HG03342 (cell line): ENCODE data around the gene TMCO4.

Source experiments
- ATAC-seq: cut with Tn5 transposase; IDR thresholded peaks from one replicate; pipeline ENCODE4 v1.9.1; 2021; ENCODE audit warnings: mild to moderate bottlenecking, moderate library complexity; ENCODE audit not compliant: unreplicated experiment

The TMCO4 gene

GRCh38 chr1:19776933-19777332 is 22.8 kb downstream of the TMCO4 start:
- no peak for ATAC-seq

- no peak for ATAC-seq
Measured at GRCh38 chr1:19776287-19776686, 23.4 kb downstream of the TMCO4 start.

GRCh38 chr1:19775831-19776230 is 23.9 kb downstream of the TMCO4 start:
- no peak for ATAC-seq

- ATAC-seq = no peak
Measured at GRCh38 chr1:19775317-19775716, 24.4 kb downstream of the TMCO4 start.

GRCh38 chr1:19774180-19774785 is 25.4 kb downstream of the TMCO4 start:
- no peak for ATAC-seq

GRCh38 chr1:19773485-19773884 is 26.2 kb downstream of the TMCO4 start:
- ATAC-seq = no peak

GRCh38 chr1:19772053-19772452 is 27.7 kb downstream of the TMCO4 start:
- no peak for ATAC-seq

GRCh38 chr1:19771350-19771749 is 28.4 kb downstream of the TMCO4 start:
- no peak for ATAC-seq

GRCh38 chr1:19770436-19771190 is 29.1 kb downstream of the TMCO4 start:
- no peak for ATAC-seq

GRCh38 chr1:19769211-19769932 is 30.3 kb downstream of the TMCO4 start:
- ATAC-seq = no peak

- ATAC-seq = no peak
Measured at GRCh38 chr1:19768353-19769210, 31.1 kb downstream of the TMCO4 start.

GRCh38 chr1:19765623-19766022 is 34.1 kb downstream of the TMCO4 start:
- ATAC-seq = no peak

GRCh38 chr1:19764848-19765247 is 34.9 kb downstream of the TMCO4 start:
- no peak for ATAC-seq

GRCh38 chr1:19762175-19762779 is 37.4 kb downstream of the TMCO4 start:
- no peak for ATAC-seq

- ATAC-seq = no peak
Measured at GRCh38 chr1:19759740-19760089, 40.0 kb downstream of the TMCO4 start.

GRCh38 chr1:19758227-19758830 is 41.4 kb downstream of the TMCO4 start:
- ATAC-seq = no peak

- ATAC-seq = no peak
Measured at GRCh38 chr1:19757641-19758040, 42.1 kb downstream of the TMCO4 start.

GRCh38 chr1:19756480-19756879 is 43.2 kb downstream of the TMCO4 start:
- ATAC-seq = no peak

GRCh38 chr1:19754482-19754881 is 45.2 kb downstream of the TMCO4 start:
- ATAC-seq = no peak

- no peak for ATAC-seq
Measured at GRCh38 chr1:19752083-19752696, 47.5 kb downstream of the TMCO4 start.
